HTERT RPE-1 (cell line): ENCODE data around the gene CNIH1.

Source experiments
- in situ Hi-C: fragments of 300-500 bp; cut with MboI; formaldehyde crosslinking; loops from 4 replicates; pipeline ENCODE4 v1.14.3; 2020; ENCODE audit warnings: low sequenced_read_pairs

The CNIH1 gene

DNA sequence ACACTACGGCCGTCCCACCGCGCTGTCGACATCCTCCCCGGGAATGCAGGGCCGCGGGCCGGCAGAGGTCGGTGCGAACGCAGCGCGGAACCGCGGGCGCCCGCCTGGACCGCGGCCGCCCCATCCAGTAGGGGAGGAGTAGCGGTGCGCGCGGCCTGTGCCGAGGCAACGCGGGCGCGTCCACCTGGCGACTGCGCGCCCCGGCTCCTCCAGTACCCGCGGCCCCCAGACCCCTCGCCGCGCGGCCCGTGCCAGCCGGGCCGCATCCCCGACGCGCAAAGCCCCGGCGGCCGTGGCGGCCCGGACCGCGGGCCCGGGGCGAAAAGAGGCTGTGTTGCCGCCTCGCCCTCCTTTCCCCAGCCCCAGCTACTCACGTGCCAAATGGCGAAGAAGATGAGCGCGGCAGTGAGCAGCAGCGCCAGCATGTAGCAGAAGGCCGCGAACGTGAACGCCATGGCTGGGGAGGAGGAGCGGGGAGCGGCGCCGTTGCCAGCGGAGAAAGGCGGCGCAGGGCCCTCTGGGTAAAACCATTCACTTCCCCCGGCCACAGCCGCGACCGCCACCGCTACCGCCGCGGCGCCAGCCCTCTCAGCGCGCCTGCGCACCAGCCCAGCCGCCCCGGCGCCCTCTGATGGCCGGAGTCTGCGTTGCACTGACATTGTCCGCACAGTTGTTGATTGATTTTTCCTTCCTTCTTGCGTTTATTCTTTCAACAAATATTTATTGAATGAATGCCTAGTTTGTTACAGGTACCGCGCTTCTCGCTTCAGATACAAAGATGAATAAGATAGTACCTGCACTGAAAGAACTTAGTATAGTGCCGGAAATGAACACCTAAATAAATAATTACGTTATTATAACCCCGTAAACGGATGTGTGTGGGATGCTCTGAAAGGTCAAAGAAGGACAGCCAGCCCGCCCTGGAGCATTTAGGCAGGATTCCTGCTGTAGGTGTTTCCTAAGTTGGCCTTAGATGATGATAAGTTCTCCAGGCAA lies at the start of gene CNIH1:
CNIH1 (minus strand) TSS at position 502 of the 996 bp plus-strand sequence; CDS start at position 455, 47 bp downstream.
- in situ Hi-C loops: no loop called here

DNA sequence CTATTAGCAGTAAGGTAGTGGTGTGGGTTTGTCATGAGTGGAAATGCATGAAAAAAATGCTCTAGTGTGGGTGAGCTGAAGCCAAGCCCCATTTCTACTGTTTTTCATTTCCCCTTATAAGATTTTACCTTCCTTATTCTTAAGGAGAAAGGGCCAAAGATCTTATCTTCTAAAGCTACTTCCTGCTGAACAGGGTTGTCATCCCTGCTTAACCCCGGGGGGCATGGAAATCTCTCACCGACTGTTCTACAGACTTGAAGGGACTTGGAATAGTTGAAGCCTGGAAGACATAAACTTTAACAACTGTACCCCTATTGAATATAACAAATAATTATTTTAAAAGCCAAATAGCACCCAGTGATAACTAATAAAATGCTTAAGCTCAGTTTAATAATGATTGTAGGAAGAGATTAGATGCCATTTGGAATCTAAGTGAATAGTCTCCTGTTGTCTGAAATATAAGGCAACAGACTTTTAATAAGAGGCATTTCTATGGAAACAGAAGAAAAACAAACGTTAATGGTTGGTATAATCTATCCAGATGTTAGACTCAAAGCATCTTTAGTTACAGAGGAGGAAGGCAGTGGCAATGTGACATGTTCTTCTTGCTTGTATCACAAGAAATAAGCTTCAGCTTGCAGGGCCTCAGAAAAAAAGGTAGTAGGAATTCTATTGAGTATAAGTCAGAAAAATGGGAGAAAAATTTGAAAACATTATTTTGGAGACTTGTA lies 49.4 kb upstream of the CNIH1 start:
- in situ Hi-C loops: no loop called here

DNA sequence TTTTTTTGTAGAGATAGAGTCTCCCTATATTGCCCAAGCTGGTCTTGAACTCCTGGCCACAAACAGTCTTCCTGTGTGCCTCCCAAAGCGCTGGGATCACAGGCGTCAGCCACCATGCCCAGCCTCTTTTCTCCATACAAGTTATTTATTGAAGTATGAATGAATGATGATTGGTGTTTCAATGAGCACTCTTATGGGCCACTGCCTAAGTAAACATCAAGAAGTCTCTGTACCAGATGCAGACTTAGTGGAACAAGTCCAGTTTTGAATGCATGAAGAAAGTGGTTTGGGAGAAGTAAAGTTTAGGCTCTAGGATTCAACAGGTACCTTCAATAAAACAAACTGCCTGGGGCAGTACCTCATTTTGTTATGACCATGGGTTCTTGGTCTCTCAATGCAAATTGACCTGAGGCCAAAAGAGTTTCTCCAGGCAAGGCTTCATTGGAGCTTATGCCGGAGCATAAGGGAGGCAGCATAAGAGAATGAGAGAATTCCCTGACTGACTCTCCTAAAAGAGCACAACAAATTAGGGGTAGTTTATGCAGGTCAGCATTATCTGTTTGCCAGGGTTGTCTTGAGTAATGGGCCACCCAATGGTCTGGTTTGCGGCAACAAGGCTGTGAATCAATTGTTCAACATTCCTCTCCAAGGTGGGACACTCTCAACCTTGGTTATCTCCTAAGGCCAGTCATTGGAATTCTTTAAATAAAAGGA lies 48.7 kb upstream of the CNIH1 start:
- in situ Hi-C loops: no loop called here

DNA sequence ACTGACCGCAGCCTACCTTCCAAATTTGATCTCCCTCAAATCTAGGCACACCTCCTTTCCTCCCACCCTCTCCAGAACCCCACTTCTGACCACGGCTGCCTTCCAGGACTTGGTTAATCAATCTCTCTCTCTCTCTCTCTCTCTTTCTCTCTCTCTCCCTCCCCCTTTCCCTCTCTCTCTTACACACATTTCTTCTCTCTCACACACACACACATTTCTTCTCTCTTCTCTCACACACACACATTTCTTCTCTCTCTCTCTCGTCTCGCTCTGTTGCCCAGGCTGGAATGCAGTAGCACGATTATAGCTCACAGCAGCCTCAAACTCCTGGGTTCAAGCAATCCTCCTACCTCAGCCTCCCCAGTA lies 48.1 kb upstream of the CNIH1 start:
- in situ Hi-C loops: no loop called here

DNA sequence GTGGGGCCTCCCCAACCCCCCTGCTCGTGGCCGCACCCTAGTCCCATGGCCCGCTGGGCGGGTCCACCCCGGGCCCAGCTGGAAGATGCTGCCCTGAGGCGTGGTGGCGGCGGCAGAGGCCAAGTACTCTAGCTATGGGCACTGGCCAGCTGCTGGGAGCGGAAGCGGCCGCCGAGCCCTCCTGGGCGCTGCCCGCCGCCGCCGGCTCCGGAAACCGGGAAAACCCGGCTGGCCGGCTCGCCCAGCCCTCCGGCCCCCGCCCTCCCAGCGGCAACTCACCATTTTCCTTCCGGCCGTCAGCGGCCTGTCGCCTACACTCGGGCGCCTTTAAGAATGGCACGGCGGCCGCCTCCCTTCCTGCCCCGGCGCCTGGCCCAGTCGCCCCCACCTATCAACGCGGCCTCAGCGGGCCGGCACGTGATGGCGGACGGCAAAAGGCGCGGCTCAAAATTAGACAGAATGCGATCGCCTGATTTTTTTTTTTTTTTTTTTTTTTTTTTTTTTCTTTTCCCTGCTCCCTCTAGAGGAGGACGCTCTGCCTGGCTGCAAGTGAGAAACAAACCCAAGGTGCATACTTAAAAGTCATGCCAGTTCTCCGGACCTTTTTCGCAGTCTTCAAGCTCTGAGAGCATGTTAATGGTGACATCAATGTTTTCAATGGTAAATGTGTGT lies 47.6 kb upstream of the CNIH1 start, which contains the start of gene GMFB:
GMFB (minus strand) TSS at position 335 of the 672 bp plus-strand sequence; CDS start at position 282, 53 bp downstream.
- in situ Hi-C loops: no loop called here

DNA sequence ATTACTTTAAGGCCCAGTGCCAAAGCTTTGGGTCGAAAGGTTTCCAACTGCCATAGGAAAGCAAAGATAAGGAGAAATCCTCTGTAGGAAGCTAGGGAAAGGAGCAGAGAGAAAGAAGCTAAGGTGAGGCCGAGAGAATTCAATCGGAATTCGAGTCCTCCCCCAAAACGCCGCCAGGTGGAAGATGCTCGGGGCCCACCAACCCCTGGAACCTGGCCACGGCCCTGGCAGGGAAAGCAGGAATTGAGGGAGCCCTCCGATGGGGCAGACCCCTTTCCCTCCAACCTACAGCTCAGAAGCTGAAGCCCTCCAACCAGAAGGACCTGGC lies 47.1 kb upstream of the CNIH1 start:
- in situ Hi-C loops: no loop called here

DNA sequence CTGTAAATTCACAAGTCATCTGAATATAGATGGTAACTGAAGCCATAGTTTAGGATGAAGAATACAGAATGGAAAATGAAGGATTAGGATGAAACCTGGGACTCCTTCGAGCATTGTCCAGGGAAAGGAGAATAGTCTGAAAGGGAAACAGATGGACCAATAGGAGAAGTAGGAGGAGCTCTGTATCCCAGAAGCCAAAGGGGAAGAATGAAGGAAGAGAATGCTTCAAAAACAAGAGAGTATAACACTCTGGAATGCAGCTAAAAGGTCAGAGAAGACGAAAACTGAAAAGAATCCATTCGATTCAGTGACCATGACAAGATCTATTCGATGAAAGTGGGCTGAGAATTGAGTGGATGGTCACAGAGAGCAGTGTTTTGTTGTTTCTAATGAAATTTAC lies 46.6 kb upstream of the CNIH1 start:
- in situ Hi-C loops: no loop called here

DNA sequence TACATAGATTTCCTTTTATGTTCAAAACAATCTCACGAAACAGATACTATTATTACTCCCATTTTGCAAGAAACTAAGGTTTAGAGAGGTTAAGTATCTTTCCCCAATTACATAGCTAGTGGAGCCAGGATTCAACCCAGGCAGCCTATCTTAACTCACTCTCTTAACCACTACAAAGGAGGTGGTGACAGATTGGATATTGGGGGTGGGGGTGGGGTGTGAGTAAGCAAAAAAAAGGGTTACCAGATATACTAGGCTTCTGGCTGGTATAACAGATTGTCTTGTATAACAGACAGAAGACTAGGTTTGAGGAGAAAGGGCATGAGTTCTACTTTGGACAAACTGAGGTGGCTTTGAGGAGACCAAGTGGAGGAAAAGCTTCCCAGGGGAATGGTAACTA lies 45.5 kb upstream of the CNIH1 start:
- in situ Hi-C loops: no loop called here

DNA sequence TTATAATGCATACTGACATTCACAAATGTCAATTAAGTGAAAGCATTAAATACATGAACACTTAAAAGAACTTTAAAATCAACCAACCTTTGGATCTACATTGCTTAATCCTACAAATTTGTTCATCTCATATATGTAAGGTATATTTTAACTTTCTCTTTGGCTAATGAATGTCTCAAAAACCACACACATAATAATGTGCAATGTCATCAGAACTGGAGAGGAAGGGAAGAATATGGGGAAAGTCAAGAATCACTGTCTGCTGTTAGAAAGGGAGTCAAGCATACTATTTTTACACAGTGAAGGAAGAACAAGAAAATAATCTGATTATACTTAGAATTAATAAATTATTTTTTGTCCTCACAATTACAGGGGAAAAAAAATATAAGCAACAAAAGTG lies 42.7 kb upstream of the CNIH1 start:
- in situ Hi-C loops: no loop called here

DNA sequence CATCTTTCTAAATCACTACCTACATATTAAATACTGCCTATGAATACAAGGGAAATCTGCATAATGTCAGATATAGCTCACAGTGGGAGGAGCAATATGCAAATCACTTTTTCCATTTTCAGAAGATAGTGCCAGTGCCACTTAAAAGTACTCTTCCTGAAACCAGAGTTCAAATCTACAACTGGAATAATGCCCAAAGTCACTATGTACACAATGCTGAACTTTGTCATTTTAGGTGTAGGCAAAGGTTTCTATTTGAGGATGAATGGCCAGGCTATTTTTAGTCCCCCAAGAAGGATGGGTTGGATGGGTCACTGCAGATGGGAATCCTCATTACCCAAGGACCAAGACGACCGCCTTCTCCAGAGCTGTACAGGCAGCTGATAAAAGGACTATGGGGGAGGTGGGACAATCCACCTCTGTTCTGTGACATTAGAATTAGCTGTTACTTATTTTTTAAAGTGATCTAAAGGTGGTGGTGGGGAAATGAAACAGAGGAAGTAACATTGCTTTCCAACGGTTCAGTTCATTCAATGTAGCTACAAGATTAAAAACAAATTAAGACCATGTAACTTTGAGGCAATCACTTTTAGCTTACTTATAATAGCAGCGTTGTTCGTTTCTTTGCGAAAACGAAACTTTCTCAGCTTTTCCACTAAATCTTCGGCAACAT lies 42.0 kb upstream of the CNIH1 start:
- in situ Hi-C loops: no loop called here

DNA sequence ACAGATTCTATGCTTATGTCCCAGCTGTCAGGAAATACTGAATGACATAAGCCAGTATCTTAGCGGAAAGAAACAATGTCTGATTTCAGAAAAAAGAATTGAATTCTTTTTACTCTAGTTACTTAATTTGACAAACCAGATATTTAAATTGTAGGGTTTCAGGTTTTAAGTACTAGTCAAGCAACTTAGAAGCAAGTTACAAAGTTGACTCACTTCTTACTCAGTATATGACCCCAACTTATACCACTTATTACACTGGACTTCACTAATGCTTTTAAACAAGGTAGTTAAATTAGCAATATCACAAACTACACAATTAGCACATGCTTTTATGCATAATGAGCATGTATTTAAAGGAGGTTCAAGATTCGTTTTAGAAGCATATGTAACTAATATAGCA lies 40.5 kb upstream of the CNIH1 start:
- in situ Hi-C loops: no loop called here

DNA sequence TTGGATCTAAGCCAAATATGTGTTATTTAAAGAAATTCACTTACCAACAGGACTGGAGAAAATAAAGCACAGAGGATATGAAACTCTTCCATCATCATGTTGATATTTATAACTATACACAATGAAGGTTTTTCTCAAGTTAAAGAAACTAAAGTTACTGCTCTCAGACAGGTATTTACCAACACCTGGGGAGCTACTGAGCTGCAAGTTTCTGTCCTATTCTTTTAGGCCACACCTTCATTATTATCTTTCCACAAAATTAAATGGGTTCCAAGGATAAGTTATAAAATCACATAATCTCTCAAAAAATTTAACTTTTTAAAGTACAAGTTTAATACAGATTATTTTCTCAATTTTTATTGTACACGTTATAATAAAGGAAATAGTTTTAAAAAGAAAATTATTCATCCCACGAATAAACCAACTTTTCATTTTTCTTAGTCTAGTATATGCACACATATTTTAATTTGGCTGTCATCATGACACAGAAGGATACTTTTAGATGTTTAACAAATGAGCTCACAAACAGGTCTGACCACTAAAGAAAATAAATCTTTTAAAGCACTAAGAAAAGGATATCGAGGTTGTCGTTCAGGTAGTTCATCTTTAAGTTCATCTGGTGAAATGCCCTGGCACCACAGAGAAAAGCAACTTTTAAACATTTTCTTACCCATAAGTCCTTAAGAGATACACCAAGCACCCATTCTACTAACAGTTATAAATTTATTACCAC lies 39.8 kb upstream of the CNIH1 start:
- in situ Hi-C loops: no loop called here

DNA sequence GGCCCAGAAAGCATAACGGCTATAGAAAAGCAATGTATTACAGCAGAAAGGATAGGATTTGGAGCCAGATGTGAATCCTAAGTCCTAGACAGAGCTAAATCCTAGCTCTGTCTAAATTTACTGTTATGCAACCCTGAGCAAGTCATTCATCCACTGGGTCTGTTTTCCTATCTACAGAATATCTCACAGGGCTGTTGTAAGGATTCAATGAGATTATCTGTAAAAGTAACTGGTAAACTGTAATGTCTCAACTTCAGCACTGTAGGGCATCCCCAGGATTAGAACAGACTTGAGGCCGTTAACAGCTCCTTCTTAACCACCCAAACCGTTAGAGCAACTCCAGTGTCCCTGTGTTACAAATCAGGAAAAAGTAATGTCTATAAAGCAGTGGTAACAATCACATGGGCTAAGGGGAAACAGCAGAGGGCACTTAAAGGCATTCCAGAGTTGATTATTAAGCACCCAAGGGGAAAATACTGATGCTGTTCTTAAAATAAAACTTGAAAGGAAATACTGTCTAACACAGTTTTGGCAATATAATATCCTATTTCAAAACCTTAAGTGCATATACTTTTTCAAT lies 37.6 kb upstream of the CNIH1 start:
- in situ Hi-C loops: no loop called here

DNA sequence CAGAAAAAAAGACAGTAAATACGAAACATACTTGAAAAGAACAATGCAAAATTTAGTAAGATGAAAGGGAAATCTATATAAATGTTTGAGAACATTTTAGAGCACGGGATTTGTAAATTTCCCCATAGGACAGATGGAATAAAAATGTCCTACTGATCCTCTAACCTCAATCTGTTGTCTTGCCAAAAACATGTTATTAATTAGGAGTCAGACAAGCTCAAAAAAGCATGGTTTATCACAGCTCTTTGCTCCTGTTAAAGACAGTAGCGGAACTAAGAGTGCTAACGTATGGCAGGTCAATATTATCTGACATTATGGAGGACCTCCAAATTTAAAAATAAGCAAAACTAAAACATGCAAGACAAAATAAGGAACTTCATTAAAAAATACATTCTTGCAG lies 34.7 kb upstream of the CNIH1 start:
- in situ Hi-C loops: no loop called here

DNA sequence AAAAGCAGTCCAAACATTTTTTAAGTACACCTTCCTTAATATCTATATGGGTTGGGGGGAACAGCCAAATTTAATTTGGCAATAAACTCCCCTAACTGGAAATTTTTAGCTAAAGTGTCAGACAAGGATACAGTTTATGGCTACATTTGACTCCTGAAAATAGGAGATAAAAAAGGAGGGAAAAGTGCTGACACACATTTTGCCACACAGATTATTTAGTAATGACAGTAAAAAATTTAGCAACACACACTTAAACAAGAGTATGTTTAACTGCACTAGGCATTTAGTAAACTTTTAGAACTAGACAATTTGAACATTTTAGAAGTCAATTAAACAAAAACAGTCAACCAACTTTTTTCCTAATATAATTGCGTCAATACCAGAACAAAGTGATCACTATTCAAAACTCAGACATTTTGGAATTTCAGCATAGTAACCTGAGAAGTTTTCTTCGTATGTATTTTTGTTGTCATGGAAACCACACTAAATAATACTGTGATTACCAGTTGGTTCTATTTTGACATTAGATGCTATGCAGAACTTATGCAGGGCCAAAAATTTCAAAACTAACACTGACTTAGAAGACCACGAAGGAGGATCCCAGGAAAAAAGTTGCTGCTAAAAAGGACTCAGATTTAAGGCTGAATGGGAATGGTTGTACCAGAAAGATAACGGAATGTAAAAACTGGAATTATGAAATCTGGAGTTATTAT lies 34.2 kb upstream of the CNIH1 start:
- in situ Hi-C loops: no loop called here

DNA sequence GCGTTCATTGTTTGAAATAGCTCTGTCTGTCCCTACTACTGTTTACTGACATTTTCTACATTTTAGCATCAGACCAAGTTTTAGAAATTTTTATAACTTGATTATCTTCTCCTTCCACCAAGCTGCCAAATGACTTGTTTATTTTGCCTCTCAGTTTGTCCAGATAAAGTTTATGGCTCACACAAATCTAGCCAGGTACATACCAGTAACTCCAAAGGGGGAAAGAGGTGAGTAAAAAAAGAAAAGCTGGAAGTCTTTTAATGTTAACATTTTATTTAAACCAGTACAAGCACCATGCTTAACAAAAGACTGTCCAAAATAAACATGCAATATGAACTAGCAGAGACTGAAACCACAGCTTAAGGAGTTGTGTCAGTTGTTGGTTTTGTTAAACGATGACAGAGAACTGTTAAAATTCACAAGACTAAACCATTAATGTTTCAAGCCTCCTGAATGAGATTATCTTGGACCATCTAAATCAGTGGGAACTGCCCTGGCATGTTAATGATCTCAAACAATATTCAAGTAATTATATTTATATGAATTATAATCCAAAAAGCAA lies 33.1 kb upstream of the CNIH1 start:
- in situ Hi-C loops: no loop called here

DNA sequence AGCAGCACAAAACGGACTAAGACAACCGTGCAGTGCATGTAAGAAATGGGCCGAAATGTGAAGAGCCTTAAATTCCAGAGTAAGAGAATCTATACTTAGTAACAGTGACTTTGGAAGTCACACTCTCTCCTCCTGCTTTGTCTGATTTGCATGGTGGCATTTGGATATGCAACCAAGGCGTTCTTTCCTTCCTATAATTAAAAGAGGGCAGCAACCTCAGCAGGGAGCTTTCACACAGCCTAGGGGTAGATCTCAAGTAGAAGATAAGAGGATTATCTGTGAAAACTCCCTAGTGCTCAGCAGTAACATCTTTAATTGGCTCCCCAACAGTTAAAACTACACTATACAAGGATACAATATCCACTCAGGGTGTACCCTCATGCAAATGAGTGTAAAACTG lies 31.1 kb upstream of the CNIH1 start:
- in situ Hi-C loops: no loop called here

DNA sequence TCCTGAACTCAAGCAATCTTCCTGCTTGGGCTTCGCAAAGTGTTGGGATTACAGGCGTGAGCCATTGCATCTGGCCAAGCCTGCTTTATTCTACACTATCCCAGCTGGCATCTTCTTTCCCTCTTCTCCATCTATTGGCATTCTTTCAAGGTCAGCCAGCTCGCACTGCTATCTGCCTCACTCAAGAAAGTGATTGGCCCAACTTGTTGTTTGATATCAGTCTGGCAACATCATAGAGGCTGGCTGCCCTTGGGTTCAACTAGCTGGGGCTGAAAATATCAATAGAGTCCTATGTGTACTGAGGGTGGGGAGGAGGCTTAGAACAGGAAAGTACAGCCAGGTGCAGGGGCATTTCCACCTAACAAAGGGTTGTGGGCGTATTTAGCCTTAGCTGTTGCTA lies 30.5 kb upstream of the CNIH1 start:
- in situ Hi-C loops: no loop called here
